Astrocyte (in vitro differentiated cells and primary cell): ENCODE measurements around the gene SRC. TPM values are rescaled to one million over a fixed set of nuclear protein-coding genes. Genes with fewer than 3 reads are reported as not detected.

Source experiments
- DNase-seq: peaks from one replicate; pipeline ENCODE4 v3.0.0-alpha.2; 2010; ENCODE audit warnings: low read depth
- FAIRE-seq: peaks from 2 replicates; lab custom pipeline; 2011; peaks lifted over from hg19 to GRCh38; lab: Jason Lieb, UNC
- H2AFZ ChIP-seq: 2 replicates; pipeline ENCODE4 v1.6.0; 2012; ENCODE audit warnings: low read depth, low read length, inconsistent platforms
- H3K27ac ChIP-seq: 2 replicates; pipeline ENCODE4 v1.5.1; 2011; ENCODE audit warnings: low read depth, low read length, inconsistent platforms
- H3K27me3 ChIP-seq: 2 replicates; pipeline ENCODE4 v1.6.0; 2011; ENCODE audit warnings: low read length, inconsistent platforms; ENCODE audit not compliant: insufficient read depth
- H3K36me3 ChIP-seq: 2 replicates; pipeline ENCODE4 v1.5.1; 2011; ENCODE audit warnings: low read length, inconsistent platforms; ENCODE audit not compliant: insufficient read depth
- H3K4me1 ChIP-seq: 2 replicates; pipeline ENCODE4 v1.5.1; 2011; ENCODE audit warnings: low read length, inconsistent platforms; ENCODE audit not compliant: insufficient read depth
- H3K4me2 ChIP-seq: 2 replicates; pipeline ENCODE4 v1.6.0; 2012; ENCODE audit warnings: low read length, inconsistent platforms
- H3K4me3 ChIP-seq: 2 replicates; pipeline ENCODE4 v1.5.1; 2011; ENCODE audit warnings: low read depth, mild to moderate bottlenecking, low read length, inconsistent platforms; ENCODE audit not compliant: insufficient read depth
- H3K79me2 ChIP-seq: 2 replicates; pipeline ENCODE4 v1.6.0; 2012; ENCODE audit warnings: mild to moderate bottlenecking, low read length, inconsistent platforms; ENCODE audit not compliant: insufficient read depth
- H3K9ac ChIP-seq: 2 replicates; pipeline ENCODE4 v1.6.0; 2012; ENCODE audit warnings: mild to moderate bottlenecking, low read length, inconsistent platforms
- H3K9me3 ChIP-seq: 2 replicates; pipeline ENCODE4 v1.5.1; 2012; ENCODE audit warnings: low read depth, mild to moderate bottlenecking, low read length, inconsistent platforms; ENCODE audit not compliant: insufficient read depth
- H4K20me1 ChIP-seq: 2 replicates; pipeline ENCODE4 v1.6.0; 2012; ENCODE audit warnings: low read length, inconsistent platforms; ENCODE audit not compliant: insufficient read depth
- H3K27ac Mint-ChIP-seq: one replicate; pipeline ENCODE4 v1.8.0; 2021; ENCODE audit warnings: mild to moderate bottlenecking, mixed read lengths; ENCODE audit not compliant: unreplicated experiment
- H3K27me3 Mint-ChIP-seq: one replicate; pipeline ENCODE4 v1.8.0; 2021; ENCODE audit warnings: low read depth, mixed read lengths; ENCODE audit not compliant: unreplicated experiment
- H3K36me3 Mint-ChIP-seq: one replicate; pipeline ENCODE4 v1.8.0; 2021; ENCODE audit warnings: low read depth, mixed read lengths; ENCODE audit not compliant: unreplicated experiment
- H3K4me1 Mint-ChIP-seq: one replicate; pipeline ENCODE4 v1.8.0; 2021; ENCODE audit warnings: low read depth, mixed read lengths; ENCODE audit not compliant: unreplicated experiment
- H3K4me3 Mint-ChIP-seq: one replicate; pipeline ENCODE4 v1.8.0; 2021; ENCODE audit warnings: mild to moderate bottlenecking, moderate library complexity, mixed read lengths; ENCODE audit not compliant: unreplicated experiment
- H3K9me3 Mint-ChIP-seq: one replicate; pipeline ENCODE4 v1.8.0; 2021; ENCODE audit warnings: mild to moderate bottlenecking, mixed read lengths; ENCODE audit not compliant: unreplicated experiment
- CTCF ChIP-seq: IDR thresholded peaks from 2 replicates; pipeline ENCODE4 v1.5.1; 2011; ENCODE audit warnings: low read depth, mild to moderate bottlenecking, inconsistent platforms, low read length, moderate library complexity; ENCODE audit not compliant: insufficient read depth
- EZH2 ChIP-seq: IDR thresholded peaks from 2 replicates; pipeline ENCODE4 v1.6.1; 2012; ENCODE audit warnings: mild to moderate bottlenecking, low read length, inconsistent platforms; ENCODE audit not compliant: insufficient read depth
- total RNA-seq: library from RNA; stranded (reverse); gene quantifications from 2 replicates; pipeline ENCODE4 v1.2.1, GENCODE V29; 2021

The SRC gene
- total RNA-seq, 1 donor from 2014 or later: 33.4 TPM

GRCh38 chr20:37340998-37341397, 4.9 kb upstream of the SRC start:
- Histone ChIP-seq H3K27me3 (no peaks in the 10 kb centered on the region), H3K9me3 (no peaks in the 10 kb centered on the region), H3K27ac (no peak overlapping the region), H3K9ac (no peak overlapping the region), H3K36me3 (no peaks in the 10 kb centered on the region), H2AFZ (no peak overlapping the region), H4K20me1 (no peaks in the 10 kb centered on the region), H3K4me2 (no peak overlapping the region), H3K4me1 (no peaks in the 10 kb centered on the region), H3K4me3 (no peak overlapping the region), H3K79me2 (no peaks in the 10 kb centered on the region)
- no peak for TF ChIP-seq EZH2
- TF ChIP-seq CTCF: no peak
- H3K9me3 Mint-ChIP-seq: no peaks in the 10 kb centered on the region
- H3K27me3 Mint-ChIP-seq: no peaks in the 10 kb centered on the region
- no peak overlapping the region for H3K4me3 Mint-ChIP-seq
- DNase-seq: no peak
- peaks cover 2% of the 10 kb centered on the region for H3K36me3 Mint-ChIP-seq
- no peak for FAIRE-seq
- H3K4me1 Mint-ChIP-seq: peaks cover 5% of the 10 kb centered on the region
- H3K27ac Mint-ChIP-seq: no peak overlapping the region

- no peak overlapping the region for H3K4me3 Mint-ChIP-seq
- no peak overlapping the region for H3K9ac ChIP-seq
- peaks cover 2% of the 10 kb centered on the region for H3K4me1 Mint-ChIP-seq
- FAIRE-seq (no peak), DNase-seq (no peak)
- no peak overlapping the region for H2AFZ ChIP-seq
- peaks cover 2% of the 10 kb centered on the region for H3K79me2 ChIP-seq
- no peak overlapping the region for H3K27ac ChIP-seq
- H3K9me3 Mint-ChIP-seq: no peaks in the 10 kb centered on the region
- peaks cover 2% of the 10 kb centered on the region for H3K36me3 Mint-ChIP-seq
- no peak overlapping the region for H3K27ac Mint-ChIP-seq
- H3K36me3 ChIP-seq: no peaks in the 10 kb centered on the region
- H3K9me3 ChIP-seq: no peaks in the 10 kb centered on the region
- H3K4me2 ChIP-seq: no peak overlapping the region
- no peaks in the 10 kb centered on the region for H4K20me1 ChIP-seq
- H3K4me1 ChIP-seq: peaks cover under 1% of the 10 kb centered on the region
- no peak overlapping the region for H3K4me3 ChIP-seq
- no peaks in the 10 kb centered on the region for H3K27me3 Mint-ChIP-seq
- H3K27me3 ChIP-seq: no peaks in the 10 kb centered on the region
- TF ChIP-seq EZH2 (no peak), CTCF (no peak)
Observed at GRCh38 chr20:37341632-37342031, 4.3 kb upstream of the SRC start.

GRCh38 chr20:37342231-37343177, 3.4 kb upstream of the SRC start:
- TF ChIP-seq CTCF (no peak), EZH2 (no peak)
- Mint-ChIP-seq H3K4me3 (no peak overlapping the region), H3K9me3 (no peaks in the 10 kb centered on the region), H3K27me3 (no peaks in the 10 kb centered on the region), H3K4me1 (peaks cover 2% of the 10 kb centered on the region), H3K27ac (no peak overlapping the region), H3K36me3 (peaks cover 2% of the 10 kb centered on the region)
- Histone ChIP-seq H3K9me3 (no peaks in the 10 kb centered on the region), H3K9ac (no peak overlapping the region), H4K20me1 (peaks cover 8% of the 10 kb centered on the region), H3K27ac (no peak overlapping the region), H3K36me3 (no peaks in the 10 kb centered on the region), H2AFZ (no peak overlapping the region), H3K27me3 (no peaks in the 10 kb centered on the region), H3K4me3 (no peak overlapping the region), H3K4me2 (no peak overlapping the region), H3K4me1 (peaks cover 8% of the 10 kb centered on the region), H3K79me2 (peaks cover 11% of the 10 kb centered on the region)
- DNase-seq (no peak), FAIRE-seq (no peak)
